ENCODE measurements around the gene CTTN.

Gene CTTN

GRCh38 chr11:70477176-70477575 is 78.8 kb downstream of the CTTN start:
- DNase-seq (ENCODE audit: low read depth) = no peak

DNA sequence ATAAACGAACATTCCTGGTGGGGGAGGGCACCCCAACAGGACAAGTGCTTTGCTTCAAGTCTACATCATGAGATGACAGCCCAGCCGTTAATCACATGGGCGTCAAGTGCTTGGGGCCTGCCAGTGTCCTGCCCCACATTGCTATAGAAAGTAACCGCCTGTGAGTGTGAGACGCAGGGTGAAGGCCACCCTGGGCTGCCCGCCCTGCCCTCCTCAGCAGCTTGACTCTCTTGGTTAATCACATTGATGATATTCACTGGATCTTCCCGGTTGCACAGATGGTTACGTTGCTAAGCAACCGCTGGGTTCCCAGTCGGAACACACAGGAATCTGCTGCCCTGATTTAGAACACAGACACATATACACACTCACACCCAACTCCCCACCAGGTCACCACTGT is 79.3 kb downstream of the CTTN start:
- DNase-seq (ENCODE audit: low read depth) = no peak

DNA sequence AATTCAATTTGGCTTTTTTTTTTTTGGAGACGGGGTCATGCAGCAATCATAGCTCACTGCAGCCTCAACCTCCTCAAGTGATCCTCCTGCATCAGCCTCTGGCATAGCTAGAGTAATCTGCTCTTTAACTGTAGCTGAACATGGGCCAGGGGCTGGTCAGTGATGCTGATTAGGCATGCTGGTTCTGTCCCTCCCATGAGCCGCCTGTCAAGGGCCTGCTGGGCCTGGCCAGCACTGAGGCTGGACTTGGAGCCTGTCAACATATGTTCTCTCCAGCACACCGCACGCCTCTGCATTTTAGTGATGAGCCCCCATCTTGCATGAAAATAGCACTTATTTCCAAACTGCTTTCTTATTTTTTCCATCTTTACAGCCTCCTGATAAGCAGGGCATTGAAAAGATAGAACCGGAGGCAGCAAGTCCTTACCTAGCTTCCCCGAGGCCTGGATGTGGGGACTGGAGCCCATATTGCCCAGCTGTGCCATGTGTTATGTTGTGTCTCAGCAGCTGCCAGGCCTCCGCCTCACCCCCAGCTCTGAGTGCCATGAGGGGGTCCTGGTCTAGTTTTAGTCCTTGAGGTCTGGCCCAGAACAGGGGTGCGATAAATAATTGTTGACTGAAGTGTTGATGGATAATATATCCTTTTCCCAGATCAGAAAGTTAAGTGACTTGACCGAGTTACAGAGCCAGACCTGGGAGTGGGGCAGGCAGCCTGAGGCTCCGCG is 80.0 kb downstream of the CTTN start:
- no peak for DNase-seq (ENCODE audit: low read depth)

- DNase-seq (ENCODE audit: low read depth) = no peak
Measured at GRCh38 chr11:70480711-70481110, 82.4 kb downstream of the CTTN start.

- DNase-seq (ENCODE audit: low read depth) = no peak
Measured at GRCh38 chr11:70481625-70482528, 83.5 kb downstream of the CTTN start.

DNA sequence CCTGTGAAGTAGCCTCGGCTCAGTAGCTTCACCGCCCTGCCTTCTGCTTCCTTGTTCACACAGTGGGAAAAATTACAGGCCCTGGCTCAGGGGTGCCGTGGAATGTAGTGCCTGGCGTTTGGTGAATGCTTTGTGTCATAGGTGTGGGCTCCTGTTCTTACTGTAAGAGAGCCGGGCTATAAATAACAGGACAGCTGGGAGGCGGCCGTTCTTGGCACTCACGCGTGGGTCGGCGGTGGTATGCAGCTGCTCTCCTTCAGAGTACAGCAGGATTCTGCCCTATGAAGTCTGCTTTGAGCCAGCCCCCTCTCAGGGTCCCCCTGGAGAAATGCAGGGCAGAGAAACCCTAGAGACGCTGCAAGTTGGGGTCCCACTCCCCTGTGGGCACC is 84.2 kb downstream of the CTTN start:
- DNase-seq (ENCODE audit: low read depth) = no peak

DNA sequence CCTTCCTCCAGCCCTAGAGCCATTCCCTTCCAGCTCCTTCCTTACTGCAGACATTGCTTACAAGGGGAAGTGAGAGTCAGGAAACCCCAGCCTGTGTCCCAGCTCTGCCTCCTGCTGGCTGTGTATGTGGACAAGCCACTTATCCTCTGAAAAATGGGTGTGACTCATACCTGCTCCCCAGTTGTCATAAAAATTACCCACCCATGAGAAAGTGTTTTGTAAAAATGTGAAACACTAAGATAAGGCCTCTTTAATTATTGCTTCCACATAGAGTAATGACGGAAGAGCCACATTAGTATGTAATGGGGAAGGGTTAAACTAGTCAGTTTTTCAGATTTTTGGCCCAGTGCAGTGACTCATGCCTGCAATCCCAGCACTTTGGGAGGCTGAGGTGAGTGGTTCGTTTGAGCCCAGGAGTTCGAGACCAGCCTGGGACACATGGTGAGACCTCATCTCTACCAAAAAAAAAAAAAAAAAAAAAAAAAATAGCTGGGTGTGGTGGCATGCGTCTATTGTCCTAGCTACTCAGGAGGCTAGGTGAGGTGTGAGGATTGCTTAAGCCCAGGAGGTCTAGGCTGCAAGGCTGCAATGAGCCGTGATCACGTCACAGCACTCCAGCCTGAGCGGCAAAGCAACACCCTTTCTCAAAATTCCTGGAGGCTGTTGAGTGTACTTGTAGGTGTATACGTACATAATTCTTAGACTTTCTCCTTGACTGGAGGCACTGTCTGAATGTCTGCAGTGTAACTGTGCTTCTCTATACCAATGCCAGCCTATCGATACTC is 84.9 kb downstream of the CTTN start:
- no peak for DNase-seq (ENCODE audit: low read depth)

- DNase-seq (ENCODE audit: low read depth) = no peak
Measured at GRCh38 chr11:70483917-70484316, 85.6 kb downstream of the CTTN start.

DNA sequence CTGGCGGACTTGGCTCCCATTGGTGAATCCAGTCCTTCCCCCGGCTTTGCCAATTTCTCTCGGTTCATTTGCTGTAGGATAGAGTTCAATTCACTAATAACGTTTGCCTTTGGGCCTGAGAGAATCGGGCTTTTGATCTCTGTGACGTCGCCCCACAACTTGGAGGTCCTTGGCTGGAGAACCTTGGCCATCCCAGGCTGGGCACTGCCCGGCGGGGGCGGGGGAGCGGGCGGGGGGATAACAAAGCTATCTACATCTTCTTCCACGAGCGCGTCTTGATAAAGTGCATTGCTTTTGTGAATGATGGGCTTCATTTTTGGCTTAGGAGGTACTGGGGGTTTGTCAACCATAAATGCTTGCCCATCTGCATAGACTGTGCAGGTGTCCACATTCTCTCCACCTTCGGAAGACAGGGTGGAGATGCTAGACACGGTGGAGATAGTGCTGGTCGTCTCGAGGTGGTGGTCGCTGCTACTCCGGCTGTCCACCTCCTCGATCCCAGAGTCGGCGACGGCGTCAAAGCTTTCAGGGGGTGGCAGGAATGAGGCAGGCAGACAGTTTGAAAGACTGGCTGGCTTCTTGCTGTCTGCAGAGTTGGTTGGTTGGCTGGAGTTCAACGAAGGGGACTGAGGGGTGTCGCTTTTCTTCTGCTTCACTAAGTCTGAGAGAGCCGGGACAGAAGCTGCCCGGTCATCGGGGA is 87.1 kb downstream of the CTTN start:
- DNase-seq (ENCODE audit: low read depth) = no peak

GRCh38 chr11:70486026-70486415 is 87.7 kb downstream of the CTTN start:
- no peak for DNase-seq (ENCODE audit: low read depth)

Measured in activated T-helper 9 cell treated with anti-CD3 and anti-CD28 coated beads, Interleukin-2, amount 50 U/mL, for 16 hours (primary cell).